Epithelial cell of esophagus (primary cell): ENCODE measurements around the gene CCDC183.
"Not testable (repeated sequence)": the region's sequence is repeated elsewhere in the genome, so short reads cannot be mapped to it uniquely, and the experiment has no call there.

Source experiments
- DNase-seq: peaks from one replicate; pipeline ENCODE4 v3.0.0; 2010; ENCODE audit warnings: low read depth
- H3K4me3 ChIP-seq: 2 replicates; pipeline ENCODE4 v1.5.1; 2011; ENCODE audit warnings: mild to moderate bottlenecking, low read length, control low read depth
- TF ChIP-seq, protein P1 (sequence below): IDR thresholded peaks from 2 replicates; pipeline ENCODE4 v1.5.1; 2011; ENCODE audit warnings: low read depth, mild to moderate bottlenecking, low read length, control low read depth, inconsistent platforms; ENCODE audit not compliant: insufficient read depth; ENCODE audit errors: missing control alignments

CCDC183 gene

GRCh38 chr9:136765041-136765440 is 31.1 kb upstream of the CCDC183 start:
- no peak overlapping the region for H3K4me3 ChIP-seq
- TF ChIP-seq, protein P1, sequence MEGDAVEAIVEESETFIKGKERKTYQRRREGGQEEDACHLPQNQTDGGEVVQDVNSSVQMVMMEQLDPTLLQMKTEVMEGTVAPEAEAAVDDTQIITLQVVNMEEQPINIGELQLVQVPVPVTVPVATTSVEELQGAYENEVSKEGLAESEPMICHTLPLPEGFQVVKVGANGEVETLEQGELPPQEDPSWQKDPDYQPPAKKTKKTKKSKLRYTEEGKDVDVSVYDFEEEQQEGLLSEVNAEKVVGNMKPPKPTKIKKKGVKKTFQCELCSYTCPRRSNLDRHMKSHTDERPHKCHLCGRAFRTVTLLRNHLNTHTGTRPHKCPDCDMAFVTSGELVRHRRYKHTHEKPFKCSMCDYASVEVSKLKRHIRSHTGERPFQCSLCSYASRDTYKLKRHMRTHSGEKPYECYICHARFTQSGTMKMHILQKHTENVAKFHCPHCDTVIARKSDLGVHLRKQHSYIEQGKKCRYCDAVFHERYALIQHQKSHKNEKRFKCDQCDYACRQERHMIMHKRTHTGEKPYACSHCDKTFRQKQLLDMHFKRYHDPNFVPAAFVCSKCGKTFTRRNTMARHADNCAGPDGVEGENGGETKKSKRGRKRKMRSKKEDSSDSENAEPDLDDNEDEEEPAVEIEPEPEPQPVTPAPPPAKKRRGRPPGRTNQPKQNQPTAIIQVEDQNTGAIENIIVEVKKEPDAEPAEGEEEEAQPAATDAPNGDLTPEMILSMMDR, result no peak
- DNase-seq, result no peak

- H3K4me3 ChIP-seq, DNase-seq: not testable (repeated sequence)
These were observed 30.3 kb upstream of the CCDC183 start for GRCh38 chr9:136765745-136766409.

DNA sequence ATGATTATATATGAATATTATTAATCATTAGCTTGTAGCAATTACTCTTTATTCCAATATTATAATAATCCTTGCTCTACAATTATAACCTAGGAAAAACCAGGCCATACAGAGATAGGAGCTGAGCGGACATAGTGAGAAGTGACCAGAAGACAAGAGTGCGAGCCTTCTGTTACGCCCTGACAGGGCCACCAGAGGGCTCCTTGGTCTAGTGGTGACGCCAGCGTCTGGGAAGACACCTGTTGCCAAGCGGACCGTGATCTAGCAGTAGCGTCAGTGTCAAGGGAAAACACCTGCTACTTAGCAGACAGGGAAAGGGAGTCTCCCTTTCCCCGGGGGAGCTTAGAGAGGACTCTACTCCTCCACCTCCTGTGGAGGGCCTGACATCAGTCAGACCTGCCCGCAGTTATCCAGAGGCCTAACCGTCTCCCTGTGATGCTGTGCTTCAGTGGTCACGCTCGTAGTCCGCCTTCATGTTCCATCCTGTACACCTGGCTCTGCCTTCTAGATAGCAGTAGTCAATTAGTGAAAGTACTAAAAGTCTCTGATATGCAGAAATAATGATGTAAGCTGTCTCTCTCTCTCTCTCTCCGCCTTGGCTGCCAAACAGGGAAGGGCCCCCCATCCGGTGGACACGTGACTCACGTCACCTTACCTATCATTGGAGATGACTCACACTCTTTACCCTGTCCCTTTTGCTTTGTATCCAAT is 29.6 kb upstream of the CCDC183 start:
- peak; percentile 60 for DNase-seq
- TF ChIP-seq, protein P1, result peak; percentile 41
- H3K4me3 ChIP-seq, result not testable (repeated sequence)

GRCh38 chr9:136769710-136770191 is 26.4 kb upstream of the CCDC183 start:
- TF ChIP-seq, protein P1, result peak; percentile 52
- H3K4me3 ChIP-seq, result no peak overlapping the region
- DNase-seq, result peak; percentile 27

GRCh38 chr9:136771907-136772415 is 24.2 kb upstream of the CCDC183 start:
- TF ChIP-seq, protein P1, result no peak
- no peak for DNase-seq
- no peak overlapping the region for H3K4me3 ChIP-seq

GRCh38 chr9:136773386-136774044 is 22.6 kb upstream of the CCDC183 start:
- TF ChIP-seq, protein P1, result no peak
- no peak for DNase-seq

GRCh38 chr9:136774416-136775045 is 21.6 kb upstream of the CCDC183 start:
- H3K4me3 ChIP-seq, result no peak overlapping the region
- TF ChIP-seq, protein P1, result no peak
- DNase-seq, result no peak

More at GRCh38 chr9:136773386-136774044, 22.6 kb upstream of the CCDC183 start:
- no peak overlapping the region for H3K4me3 ChIP-seq
